ENCODE measurements around the gene PIK3AP1. TPM values are rescaled to one million over a fixed set of nuclear protein-coding genes. Genes with fewer than 3 reads are reported as not detected.
"Not testable (repeated sequence)": the region's sequence is repeated elsewhere in the genome, so short reads cannot be mapped to it uniquely, and the experiment has no call there.

PIK3AP1 gene
- total RNA-seq, 1 donor from 2014 or later, result 9.8 TPM

- peak; percentile 27 for DNase-seq
Observed at GRCh38 chr10:96719850-96720421, 378 bp downstream of the PIK3AP1 start.

GRCh38 chr10:96719200-96719599, 1.1 kb downstream of the PIK3AP1 start:
- no peak for DNase-seq

GRCh38 chr10:96718304-96718990, 1.9 kb downstream of the PIK3AP1 start:
- DNase-seq, result no peak

GRCh38 chr10:96716390-96716789, 3.9 kb downstream of the PIK3AP1 start:
- DNase-seq, result no peak

GRCh38 chr10:96714746-96715255, 5.5 kb downstream of the PIK3AP1 start:
- DNase-seq, result no peak

- no peak for DNase-seq
Observed at GRCh38 chr10:96714031-96714590, 6.2 kb downstream of the PIK3AP1 start.

- no peak for DNase-seq
Observed at GRCh38 chr10:96712662-96713271, 7.5 kb downstream of the PIK3AP1 start.

- DNase-seq, result no peak
Observed at GRCh38 chr10:96711048-96711728, 9.1 kb downstream of the PIK3AP1 start.

- DNase-seq, result no peak
Observed at GRCh38 chr10:96709525-96709924, 10.8 kb downstream of the PIK3AP1 start.

- DNase-seq, result no peak
Observed at GRCh38 chr10:96708996-96709395, 11.3 kb downstream of the PIK3AP1 start.

GRCh38 chr10:96708456-96708855, 11.9 kb downstream of the PIK3AP1 start:
- DNase-seq, result no peak

- no peak for DNase-seq
Observed at GRCh38 chr10:96706331-96706853, 13.9 kb downstream of the PIK3AP1 start.

GRCh38 chr10:96705134-96705533, 15.2 kb downstream of the PIK3AP1 start:
- DNase-seq, result no peak

GRCh38 chr10:96704563-96704962, 15.8 kb downstream of the PIK3AP1 start:
- DNase-seq, result no peak

- DNase-seq, result no peak
Observed at GRCh38 chr10:96703358-96703757, 17.0 kb downstream of the PIK3AP1 start.

- DNase-seq, result no peak
Observed at GRCh38 chr10:96701265-96701664, 19.0 kb downstream of the PIK3AP1 start.

GRCh38 chr10:96700374-96701099, 19.8 kb downstream of the PIK3AP1 start:
- DNase-seq, result no peak

- no peak for DNase-seq
Observed at GRCh38 chr10:96699613-96700012, 20.7 kb downstream of the PIK3AP1 start.

- not testable (repeated sequence) for DNase-seq
Observed at GRCh38 chr10:96698305-96698704, 22.0 kb downstream of the PIK3AP1 start.

- DNase-seq, result no peak
Observed at GRCh38 chr10:96697438-96697837, 22.9 kb downstream of the PIK3AP1 start.

- DNase-seq, result no peak
Observed at GRCh38 chr10:96696845-96697425, 23.4 kb downstream of the PIK3AP1 start.
